G401.6 (cell line): ENCODE measurements around the gene EHF.

Experiments used
- FAIRE-seq: peaks from 2 replicates; lab custom pipeline; 2012; peaks lifted over from hg19 to GRCh38; lab: Jason Lieb, UNC

Gene EHF

GRCh38 chr11:34646431-34646830, 25.5 kb downstream of the EHF start:
- FAIRE-seq, result no peak

GRCh38 chr11:34647131-34647530, 26.2 kb downstream of the EHF start:
- FAIRE-seq, result no peak

- FAIRE-seq, result no peak
Measured at GRCh38 chr11:34647532-34647931, 26.6 kb downstream of the EHF start.

- no peak for FAIRE-seq
Measured at GRCh38 chr11:34648036-34648435, 27.1 kb downstream of the EHF start.

DNA sequence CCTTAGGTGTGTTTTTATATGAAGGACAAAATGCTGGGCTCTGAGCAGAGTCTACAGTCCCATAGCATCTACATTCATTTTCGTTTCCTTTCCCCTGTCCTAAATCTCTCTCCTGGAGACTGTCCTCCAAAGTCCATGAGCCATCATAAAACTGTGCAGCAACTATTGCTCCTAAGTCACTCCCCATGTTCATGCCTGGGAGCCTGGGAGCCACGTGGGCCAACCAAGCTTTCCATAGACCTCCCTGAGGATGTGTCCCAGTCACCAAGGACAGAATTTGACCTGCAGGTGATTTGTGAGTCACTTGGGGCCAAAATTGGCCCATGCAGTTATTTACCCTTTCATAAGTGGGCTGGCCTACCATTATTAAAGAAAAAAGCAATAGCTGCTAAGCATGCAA, 28.7 kb downstream of the EHF start:
- FAIRE-seq, result no peak

GRCh38 chr11:34650528-34650927, 29.6 kb downstream of the EHF start:
- no peak for FAIRE-seq

GRCh38 chr11:34651551-34651950, 30.7 kb downstream of the EHF start:
- FAIRE-seq, result no peak

DNA sequence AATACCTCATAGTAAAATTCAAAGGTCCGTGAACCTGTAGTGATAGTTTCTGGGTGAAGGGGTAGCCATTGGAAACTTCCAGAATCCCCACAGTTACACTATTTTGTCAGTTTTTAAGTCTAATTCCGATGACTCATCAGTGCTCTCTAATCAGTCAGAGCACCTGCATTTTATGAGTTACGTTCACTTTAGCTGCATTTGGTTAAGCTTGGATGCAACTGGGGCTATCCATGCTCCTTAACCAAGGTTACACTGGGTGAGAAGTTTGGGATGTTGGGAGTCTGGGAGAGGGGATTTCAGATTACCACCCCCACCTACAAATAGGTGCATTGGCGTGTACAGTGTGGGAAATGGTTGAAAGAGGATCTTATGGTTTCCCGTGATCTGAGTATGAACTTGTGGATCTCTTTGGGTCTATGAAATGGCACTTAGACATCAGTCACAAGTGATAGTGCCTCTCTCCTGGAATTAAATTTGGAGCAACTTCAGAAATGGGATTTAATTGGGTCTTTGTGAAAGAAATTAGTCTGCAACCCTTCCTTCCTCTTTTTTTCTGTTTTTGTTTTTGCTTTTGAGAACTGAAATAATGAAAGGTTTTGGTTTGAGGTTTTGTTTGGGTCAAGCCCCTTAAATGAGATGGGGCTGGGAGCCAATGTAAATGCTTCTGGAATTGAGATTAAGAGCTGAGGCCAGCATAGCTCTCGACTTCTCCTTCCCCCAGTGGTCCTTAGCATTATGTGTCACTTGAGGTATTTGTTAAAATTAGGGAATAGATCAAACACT, 31.5 kb downstream of the EHF start:
- FAIRE-seq, result no peak

- FAIRE-seq, result no peak
Measured at GRCh38 chr11:34653031-34653430, 32.1 kb downstream of the EHF start.

DNA sequence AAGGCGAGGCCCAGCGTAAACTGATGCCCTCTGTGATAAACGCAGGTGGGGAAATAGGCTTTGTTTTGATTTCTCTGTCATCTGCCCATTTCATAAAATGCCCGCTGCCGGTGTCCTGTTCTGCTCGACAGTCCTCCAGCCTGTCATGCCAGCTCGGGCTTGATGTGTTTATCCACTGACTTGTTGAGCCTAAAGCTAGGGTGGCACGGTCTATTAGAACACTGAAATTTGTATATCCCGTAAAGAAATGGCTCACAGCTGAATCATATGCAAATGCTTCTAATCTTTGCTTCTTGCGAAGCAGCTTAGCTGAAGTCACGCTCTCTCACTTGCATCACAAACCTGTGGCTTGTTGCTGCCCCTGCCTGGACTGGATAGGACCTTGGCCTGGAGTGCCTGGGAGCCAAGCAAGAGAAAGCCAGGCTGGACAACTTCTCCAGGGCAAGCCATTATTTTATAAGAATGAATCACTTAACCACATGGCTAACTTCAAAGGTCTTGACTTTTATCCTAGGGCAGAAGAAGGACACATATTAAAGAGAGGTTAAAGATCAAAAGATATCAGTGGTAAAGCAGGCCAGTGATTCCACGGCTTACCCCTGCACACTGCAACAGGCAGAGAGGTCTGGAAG, 33.1 kb downstream of the EHF start:
- no peak for FAIRE-seq

- no peak for FAIRE-seq
Measured at GRCh38 chr11:34654483-34655334, 33.8 kb downstream of the EHF start.

DNA sequence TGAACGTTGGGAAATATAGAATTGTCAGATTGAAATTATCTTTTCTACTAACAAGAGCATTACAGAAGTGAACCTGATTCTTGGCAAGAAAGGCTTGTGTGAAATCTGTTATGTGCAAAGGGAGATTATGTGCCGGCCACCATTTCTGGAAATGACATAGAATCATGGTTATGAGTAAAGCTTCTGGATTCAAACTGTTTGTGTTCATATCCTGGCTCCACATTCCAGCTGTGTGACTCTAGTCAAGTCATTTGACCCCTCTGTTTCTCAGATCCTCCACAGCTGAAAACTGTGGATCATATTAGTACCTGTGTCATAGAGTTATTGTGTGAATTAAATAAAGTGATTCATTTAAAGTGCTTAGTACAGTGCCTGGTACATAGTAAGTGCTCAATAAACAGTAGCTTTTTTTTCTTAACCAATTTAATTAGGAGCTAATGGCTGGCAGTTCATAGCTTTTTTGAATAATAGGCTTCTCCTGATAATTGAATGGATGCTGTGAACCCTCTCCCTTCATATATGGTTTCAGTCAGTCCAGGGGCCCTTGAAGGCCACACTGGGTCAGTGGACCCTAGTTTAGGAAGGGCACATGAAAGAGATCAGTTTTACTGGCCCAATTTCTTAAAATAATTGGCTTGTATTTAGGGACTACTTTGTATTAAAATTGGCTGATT, 34.6 kb downstream of the EHF start:
- no peak for FAIRE-seq

- FAIRE-seq, result no peak
Measured at GRCh38 chr11:34656062-34656720, 35.3 kb downstream of the EHF start.

DNA sequence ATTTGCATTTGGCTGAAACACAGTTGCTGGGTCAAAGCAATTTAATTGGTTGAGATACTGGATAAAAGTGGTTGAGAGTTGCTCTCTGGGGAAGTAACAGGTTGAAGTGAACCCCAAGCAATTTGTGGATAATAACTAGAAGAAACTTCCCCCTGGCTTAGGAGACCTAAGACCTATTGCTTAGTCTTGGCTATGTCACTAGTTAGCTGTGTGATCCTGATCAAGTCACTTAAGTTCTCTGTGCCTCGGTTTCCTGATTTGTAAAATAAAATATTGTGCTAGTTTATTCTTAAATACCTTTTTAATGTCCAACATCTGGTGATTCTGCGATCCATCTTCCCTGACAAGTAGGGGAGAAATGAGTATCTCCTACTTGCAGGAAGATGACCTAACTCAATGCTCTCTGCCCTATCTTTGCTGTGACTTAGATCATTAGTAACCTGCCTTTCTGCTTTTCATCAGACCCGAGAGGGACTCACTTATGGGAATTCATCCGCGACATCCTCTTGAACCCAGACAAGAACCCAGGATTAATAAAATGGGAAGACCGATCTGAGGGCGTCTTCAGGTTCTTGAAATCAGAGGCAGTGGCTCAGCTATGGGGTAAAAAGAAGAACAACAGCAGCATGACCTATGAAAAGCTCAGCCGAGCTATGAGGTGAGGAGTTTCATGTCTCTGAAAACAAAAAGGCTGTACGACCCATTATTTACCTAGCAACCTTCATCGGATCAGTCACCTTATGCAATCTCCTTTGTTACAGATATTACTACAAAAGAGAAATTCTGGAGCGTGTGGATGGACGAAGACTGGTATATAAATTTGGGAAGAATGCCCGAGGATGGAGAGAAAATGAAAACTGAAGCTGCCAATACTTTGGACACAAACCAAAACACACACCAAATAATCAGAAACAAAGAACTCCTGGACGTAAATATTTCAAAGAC, 37.5 kb downstream of the EHF start:
- FAIRE-seq, result no peak

- FAIRE-seq, result no peak
Measured at GRCh38 chr11:34659096-34659733, 38.3 kb downstream of the EHF start.

- no peak for FAIRE-seq
Measured at GRCh38 chr11:34665077-34665835, 44.4 kb downstream of the EHF start.

DNA sequence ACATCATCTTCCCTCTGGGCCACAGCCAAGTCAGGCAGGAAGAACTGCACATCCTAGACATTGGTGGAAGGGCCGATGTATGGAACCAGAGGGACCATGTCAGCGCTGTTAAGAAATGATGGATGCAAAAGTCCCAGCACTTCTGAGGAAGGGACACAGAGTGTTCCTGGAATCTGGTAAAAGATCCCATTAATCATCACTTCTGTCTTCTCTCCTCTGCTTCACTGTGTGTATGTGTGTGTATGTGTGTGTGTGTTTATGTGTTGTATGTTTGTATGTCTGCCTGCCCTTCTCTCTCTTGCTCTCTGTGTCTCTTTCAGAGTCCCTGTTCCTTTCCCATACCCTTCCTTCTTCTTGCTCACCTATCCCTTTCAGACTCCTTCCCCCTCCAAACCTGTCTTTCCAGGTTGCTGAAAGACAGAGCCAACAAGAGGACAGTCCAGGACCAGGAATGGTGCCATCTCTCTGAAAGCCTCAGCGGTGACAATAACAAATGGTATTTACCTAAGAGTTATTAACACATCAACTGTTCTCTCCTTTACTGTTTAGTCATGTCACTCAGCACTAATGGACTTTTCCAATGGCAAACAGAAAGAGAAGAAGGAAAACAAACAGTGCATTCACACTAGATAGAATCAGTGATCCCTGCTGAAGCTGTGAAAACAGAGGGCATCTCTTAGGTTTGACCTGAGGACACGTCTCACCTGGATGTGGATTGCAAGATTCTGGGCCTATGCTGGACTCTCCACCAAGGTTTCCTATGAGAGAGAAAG, 47.1 kb downstream of the EHF start:
- FAIRE-seq, result no peak

- no peak for FAIRE-seq
Measured at GRCh38 chr11:34668583-34669053, 47.7 kb downstream of the EHF start.

- FAIRE-seq, result no peak
Measured at GRCh38 chr11:34669458-34669857, 48.6 kb downstream of the EHF start.
